WTC11 (cell line): Measurements from ENCODE around the gene SLC12A8.

ENCODE experiments used
- ELF4 ChIP-seq: sonication (generic); formaldehyde crosslinking; IDR thresholded peaks from 2 replicates; pipeline ENCODE4 v1.8.1; 2022; ENCODE audit warnings: low read depth, mild to moderate bottlenecking, moderate library complexity, missing genetic modification reagents
- FOXJ3 ChIP-seq: sonication (generic); formaldehyde crosslinking; IDR thresholded peaks from 2 replicates; pipeline ENCODE4 v1.9.0; 2021; ENCODE audit warnings: missing genetic modification reagents, mild to moderate bottlenecking, borderline replicate concordance
- NFATC4 ChIP-seq: fragments of 250-450 bp; sonication (Bioruptor Pico); IDR thresholded peaks from 2 replicates; pipeline ENCODE4 v1.9.0; 2021; ENCODE audit warnings: mild to moderate bottlenecking
- ZNF263 ChIP-seq: sonication (generic); formaldehyde crosslinking; IDR thresholded peaks from 2 replicates; pipeline ENCODE4 v1.8.1; 2022; ENCODE audit warnings: low read depth, mild to moderate bottlenecking, moderate library complexity, missing genetic modification reagents
- ZNF416 ChIP-seq: fragments of 250-450 bp; sonication (Bioruptor Pico); IDR thresholded peaks from 2 replicates; pipeline ENCODE4 v1.9.0; 2021; ENCODE audit warnings: mild to moderate bottlenecking, inconsistent platforms
- TF ChIP-seq, protein P1 (sequence below): fragments of 200-600 bp; IDR thresholded peaks from 2 replicates; pipeline ENCODE4 v1.8.0; 2022; ENCODE audit warnings: antibody characterized with exemption
- TF ChIP-seq, protein P2 (sequence below): sonication (generic); formaldehyde crosslinking; IDR thresholded peaks from 2 replicates; pipeline ENCODE4 v1.8.0; 2022; ENCODE audit warnings: mild to moderate bottlenecking, missing genetic modification reagents
- TF ChIP-seq, protein P3 (sequence below): sonication (generic); formaldehyde crosslinking; IDR thresholded peaks from 2 replicates; pipeline ENCODE4 v1.8.1; 2022; ENCODE audit warnings: low read depth, missing genetic modification reagents, borderline replicate concordance

DNA sequence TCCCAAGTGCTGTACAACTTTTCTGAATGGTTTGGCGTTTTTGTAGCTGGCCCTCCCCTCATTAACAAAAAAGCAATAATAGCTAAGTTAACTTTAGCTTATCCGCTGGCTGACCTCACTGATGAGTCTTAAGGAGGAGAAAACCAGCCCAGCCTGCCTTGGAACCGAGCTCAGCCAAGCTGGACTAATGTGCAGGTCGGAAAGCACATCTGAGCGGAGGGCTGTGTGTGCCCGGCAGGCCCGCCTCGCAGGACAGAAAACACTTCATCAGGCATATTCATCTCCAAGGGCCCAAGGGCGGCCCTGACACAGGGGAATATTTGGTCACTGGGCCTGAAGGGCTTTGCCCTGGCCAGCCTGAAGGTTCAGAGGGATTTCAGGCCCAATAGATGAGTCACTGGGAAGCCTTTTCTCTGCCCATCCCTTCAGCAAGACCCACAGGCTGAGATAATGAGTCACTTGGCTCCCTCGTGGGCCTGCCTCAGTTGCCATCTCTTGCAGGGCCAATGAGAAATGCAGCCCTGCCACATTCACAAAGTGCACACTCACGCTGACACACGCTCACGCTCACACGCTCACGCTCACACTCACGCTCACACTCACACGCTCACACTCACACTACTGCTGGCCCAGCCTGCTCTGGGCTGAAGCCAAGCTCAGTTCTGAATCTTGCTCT lies 75.1 kb downstream of the SLC12A8 start:
- TF ChIP-seq, protein P1, sequence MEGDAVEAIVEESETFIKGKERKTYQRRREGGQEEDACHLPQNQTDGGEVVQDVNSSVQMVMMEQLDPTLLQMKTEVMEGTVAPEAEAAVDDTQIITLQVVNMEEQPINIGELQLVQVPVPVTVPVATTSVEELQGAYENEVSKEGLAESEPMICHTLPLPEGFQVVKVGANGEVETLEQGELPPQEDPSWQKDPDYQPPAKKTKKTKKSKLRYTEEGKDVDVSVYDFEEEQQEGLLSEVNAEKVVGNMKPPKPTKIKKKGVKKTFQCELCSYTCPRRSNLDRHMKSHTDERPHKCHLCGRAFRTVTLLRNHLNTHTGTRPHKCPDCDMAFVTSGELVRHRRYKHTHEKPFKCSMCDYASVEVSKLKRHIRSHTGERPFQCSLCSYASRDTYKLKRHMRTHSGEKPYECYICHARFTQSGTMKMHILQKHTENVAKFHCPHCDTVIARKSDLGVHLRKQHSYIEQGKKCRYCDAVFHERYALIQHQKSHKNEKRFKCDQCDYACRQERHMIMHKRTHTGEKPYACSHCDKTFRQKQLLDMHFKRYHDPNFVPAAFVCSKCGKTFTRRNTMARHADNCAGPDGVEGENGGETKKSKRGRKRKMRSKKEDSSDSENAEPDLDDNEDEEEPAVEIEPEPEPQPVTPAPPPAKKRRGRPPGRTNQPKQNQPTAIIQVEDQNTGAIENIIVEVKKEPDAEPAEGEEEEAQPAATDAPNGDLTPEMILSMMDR: no peak
- no peak for TF ChIP-seq ZNF416 (CRISPR knock-in tag)
- TF ChIP-seq ELF4: no peak
- TF ChIP-seq, protein P2, sequence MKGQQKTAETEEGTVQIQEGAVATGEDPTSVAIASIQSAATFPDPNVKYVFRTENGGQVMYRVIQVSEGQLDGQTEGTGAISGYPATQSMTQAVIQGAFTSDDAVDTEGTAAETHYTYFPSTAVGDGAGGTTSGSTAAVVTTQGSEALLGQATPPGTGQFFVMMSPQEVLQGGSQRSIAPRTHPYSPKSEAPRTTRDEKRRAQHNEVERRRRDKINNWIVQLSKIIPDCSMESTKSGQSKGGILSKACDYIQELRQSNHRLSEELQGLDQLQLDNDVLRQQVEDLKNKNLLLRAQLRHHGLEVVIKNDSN (CRISPR knock-in tag): no peak
- no peak for TF ChIP-seq ZNF263 (CRISPR knock-in tag)
- TF ChIP-seq, protein P3, sequence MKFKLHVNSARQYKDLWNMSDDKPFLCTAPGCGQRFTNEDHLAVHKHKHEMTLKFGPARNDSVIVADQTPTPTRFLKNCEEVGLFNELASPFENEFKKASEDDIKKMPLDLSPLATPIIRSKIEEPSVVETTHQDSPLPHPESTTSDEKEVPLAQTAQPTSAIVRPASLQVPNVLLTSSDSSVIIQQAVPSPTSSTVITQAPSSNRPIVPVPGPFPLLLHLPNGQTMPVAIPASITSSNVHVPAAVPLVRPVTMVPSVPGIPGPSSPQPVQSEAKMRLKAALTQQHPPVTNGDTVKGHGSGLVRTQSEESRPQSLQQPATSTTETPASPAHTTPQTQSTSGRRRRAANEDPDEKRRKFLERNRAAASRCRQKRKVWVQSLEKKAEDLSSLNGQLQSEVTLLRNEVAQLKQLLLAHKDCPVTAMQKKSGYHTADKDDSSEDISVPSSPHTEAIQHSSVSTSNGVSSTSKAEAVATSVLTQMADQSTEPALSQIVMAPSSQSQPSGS: no peak
- TF ChIP-seq NFATC4 (CRISPR knock-in tag): no peak
- no peak for TF ChIP-seq FOXJ3
